ENCODE data around the gene ZBTB25.

The ZBTB25 gene

DNA sequence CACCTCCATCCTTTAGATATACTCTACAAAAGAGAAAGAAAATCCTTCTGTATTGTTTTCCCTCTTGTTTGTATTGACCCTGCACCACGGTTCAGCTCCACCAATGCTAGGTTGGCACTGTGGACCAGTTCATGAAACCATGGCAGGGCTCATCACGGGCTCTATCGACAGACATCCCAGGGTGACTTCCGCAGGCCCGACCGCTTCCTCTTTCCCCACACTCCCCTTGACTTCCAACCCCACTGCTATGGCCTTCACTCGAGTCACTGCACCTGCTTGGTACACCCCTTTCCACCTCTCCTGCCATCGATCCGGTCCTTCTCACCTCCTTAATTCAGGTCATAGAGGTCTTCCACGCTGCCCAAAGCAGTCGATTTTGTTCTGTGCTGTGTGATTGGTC is 59.5 kb downstream of the ZBTB25 start:
- DNase-seq (ENCODE audit: insufficient read length, low spot score) (no peak), FAIRE-seq (no peak)

DNA sequence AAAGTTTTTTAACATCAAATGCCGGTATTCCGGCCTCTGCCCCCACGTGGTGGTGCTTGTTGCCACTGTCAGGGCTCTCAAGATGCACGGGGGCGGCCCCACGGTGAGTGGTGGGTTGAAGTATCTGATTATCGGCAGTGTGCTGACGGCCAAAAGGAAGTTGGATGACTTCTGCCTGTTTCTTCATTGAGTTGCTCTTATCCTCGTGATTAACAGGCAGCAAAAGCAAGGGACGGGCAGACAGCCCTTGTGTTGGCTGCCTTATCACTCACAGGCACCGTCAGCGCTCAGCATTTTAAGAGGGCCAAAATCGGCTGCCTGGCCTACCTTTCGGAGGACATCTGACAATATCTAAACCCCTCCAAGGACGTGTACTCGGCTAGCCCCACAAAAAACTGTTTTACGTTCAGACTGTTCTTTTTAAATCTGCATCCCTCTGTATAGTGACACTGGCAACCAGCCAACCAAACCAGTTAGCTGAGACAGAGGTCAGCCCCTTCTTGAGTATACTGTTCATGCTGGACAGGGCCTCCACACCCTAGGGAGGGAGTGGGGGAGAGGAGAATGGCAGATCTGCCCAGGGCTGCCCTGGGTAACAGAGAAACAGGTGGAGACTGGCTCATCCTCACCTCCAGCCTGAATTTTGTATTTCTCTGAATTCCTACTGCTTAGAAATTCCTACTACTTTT is 61.2 kb downstream of the ZBTB25 start:
- DNase-seq (ENCODE audit: insufficient read length, low spot score) (no peak), FAIRE-seq (no peak)

DNA sequence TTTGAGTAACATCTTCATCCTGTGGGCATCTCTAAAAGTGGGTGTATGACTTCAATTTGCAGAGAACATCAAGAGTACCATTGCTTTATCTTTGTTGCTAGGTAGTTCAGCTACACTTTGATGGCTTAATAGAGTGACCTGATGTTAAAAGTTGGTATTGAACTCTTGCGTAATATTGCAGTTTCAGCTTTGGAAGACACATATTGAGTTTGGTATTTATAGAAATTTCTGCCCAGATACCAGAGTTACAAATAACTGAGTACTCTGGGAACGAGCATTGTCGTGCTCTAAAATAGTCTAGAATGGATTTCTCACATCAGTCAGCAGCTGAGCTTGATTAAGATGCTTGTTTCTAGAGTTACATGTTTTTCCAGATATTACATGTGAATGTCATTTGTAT is 63.1 kb downstream of the ZBTB25 start:
- FAIRE-seq (peak; percentile 72), DNase-seq (ENCODE audit: insufficient read length, low spot score) (no peak)

DNA sequence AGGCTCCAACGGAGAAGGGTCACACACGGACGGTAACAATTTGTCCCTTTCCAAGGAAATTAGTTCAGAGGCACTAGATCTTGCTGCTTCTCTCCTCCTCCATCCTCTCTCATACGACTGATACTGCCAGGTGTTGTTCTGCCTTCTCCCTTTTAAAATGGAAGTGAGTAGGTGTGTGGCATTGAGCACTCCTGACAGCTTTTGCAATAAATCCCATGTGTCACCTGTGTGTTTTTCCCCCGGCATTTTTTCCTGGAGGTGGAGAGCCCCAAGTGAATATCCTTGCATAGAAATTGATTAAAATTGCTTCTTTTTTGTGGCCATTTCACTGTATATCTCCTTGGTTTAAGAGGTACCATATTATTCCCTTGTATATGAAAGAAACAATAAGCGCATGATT is 64.5 kb downstream of the ZBTB25 start:
- FAIRE-seq (no peak), DNase-seq (ENCODE audit: insufficient read length, low spot score) (no peak)

DNA sequence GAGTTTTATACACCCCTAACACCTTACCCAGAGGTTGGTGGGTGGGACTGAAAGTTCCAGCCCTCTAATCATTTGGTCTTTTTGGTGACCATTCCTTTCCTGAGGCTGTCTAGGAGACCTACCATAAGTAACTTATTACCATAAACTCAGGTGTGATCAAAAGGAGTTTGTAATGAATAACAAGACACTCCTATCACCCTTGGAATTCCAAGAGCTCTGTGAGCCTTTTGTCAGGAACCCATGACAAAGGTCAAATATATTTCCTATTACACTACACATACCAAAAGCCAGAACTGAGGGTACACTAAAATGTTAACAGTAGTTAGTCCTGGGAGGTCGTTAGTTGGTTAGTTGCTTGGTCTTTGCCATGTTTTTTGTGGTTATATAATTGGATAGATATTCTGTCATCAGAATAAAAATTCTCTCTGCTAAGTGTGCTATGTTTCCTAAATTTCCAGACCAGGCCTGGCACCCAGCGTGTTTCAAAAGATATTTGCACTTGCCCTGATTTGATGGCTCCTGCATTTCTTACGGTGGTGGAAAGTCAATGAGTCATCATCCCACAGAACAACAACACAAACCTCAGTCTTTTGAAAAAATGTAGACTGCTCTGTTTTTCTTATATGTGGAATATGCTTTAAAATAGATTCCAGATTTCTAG is 65.3 kb downstream of the ZBTB25 start:
- DNase-seq (ENCODE audit: insufficient read length, low spot score) = peak; percentile 97
- peak; percentile 99 for FAIRE-seq

DNA sequence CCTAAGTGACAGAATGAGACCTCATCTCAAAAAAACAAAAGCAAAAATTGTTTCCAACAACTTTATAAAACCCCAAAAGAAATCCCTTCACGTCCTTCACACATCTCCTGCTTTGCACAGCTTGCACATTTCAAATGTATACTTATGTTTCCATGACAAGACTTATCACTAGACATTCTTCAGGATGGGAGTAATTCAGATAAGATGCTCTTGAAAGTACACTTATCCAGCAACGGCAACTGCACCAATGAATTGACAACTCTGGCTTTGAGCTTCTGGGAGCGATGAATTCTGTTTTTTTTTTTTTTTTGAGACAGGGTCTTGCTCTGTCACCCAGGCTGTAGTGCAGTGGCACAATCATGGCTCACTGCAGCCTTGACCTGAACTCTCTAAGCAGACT is 69.1 kb downstream of the ZBTB25 start:
- FAIRE-seq (no peak), DNase-seq (ENCODE audit: insufficient read length, low spot score) (no peak)

DNA sequence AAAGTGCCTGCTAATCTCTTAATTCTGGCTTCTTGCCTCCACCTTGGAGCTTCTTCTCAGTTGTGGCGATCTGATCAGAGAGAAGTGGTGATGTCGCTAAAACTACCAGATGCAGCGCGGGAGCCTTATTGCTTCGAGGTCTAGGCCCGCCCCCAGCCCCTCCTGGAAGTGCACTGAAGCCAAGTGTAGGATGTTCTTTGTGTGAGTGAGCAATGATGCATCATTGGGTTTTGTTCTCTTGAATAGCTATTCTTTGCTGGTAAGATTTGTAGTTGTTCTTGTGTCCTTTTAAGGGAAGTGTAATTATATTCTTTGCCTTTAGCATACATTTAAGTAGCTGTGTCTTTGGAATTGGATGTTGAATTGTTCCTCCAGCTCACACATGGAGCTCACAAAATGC is 79.7 kb downstream of the ZBTB25 start:
- FAIRE-seq = peak; percentile 97
- no peak for DNase-seq (ENCODE audit: insufficient read length, low spot score)

DNA sequence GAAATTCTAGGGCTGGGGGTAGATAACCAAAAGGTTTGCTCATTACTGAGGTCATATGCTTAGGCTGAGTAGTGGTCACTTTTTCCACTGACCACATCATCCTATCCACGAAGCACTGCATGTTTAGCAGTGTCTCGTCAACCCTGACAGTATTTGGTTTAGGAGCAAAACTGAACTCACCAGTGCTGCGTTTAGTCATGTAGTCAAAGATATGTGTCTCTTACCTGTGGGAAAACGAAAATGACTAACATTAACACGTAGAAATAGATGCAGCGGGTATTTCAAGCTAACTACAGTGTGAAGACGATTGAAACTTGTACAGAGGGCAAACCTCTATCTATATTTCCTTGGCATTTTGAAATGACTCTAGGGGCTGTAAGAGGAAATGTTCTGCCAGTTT is 80.9 kb downstream of the ZBTB25 start:
- FAIRE-seq (peak; percentile 98), DNase-seq (ENCODE audit: insufficient read length, low spot score) (no peak)

DNA sequence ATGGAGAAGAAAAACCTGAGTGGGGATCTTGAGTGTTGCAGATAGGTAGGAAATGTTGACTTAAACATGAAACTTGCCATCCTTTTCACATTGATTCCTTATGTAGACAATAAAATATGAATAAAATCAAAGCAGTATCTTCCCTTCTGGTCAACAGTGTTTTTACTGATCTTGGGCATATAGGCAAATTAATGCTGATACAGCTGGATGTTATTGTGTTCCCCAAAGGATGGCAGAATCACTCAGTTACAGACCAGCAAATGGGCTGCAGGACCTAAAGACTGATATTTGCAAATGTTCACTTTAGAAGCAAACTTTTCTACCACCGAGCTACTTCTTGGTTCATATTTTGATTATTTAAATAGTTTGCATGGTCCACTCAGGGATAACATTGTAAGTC is 81.6 kb downstream of the ZBTB25 start:
- no peak for FAIRE-seq

DNA sequence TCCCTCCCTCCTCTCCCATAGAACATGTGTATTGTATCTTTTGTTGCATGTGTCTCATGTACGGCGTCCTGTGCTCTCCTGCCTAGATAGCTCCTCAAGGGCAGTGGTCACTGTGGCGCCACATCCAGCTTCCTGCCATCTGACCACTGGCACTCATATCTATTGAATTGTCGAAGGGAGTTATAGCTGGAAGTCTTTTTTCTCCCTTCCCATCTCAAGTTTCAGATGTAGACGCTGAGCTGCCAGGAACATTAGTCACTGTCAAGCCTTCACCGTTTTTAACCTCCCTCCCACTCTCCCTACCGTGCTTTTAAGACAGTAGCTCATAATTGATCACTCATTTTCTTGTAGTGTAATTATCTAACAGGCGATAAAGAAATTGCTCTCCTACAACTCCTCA is 82.5 kb downstream of the ZBTB25 start:
- peak; percentile 100 for FAIRE-seq
- peak; percentile 100 for DNase-seq (ENCODE audit: insufficient read length, low spot score)

More for the DNA sequence above, 81.6 kb downstream of the ZBTB25 start:
- no peak for DNase-seq (ENCODE audit: insufficient read length, low spot score)

DNA sequence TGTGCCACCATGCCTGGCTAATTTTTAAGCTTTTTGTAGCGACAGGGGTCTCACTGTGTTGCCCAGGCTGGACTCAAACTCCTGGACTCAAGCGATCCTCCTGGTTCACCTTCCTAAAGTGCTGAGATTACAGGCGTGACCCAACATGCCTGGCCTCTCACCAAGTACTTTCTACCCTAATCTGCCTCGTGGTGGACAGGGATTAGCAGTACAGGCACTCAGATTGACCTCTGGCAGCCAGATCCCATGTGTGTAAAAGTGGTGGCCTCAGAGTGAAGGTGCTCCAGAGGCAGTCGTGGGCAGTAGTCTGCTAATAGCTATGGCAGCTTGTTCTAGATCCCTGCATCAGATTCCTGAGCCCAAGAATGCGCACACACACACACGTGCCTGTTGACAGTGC is 84.6 kb downstream of the ZBTB25 start:
- FAIRE-seq (no peak), DNase-seq (ENCODE audit: insufficient read length, low spot score) (no peak)

DNA sequence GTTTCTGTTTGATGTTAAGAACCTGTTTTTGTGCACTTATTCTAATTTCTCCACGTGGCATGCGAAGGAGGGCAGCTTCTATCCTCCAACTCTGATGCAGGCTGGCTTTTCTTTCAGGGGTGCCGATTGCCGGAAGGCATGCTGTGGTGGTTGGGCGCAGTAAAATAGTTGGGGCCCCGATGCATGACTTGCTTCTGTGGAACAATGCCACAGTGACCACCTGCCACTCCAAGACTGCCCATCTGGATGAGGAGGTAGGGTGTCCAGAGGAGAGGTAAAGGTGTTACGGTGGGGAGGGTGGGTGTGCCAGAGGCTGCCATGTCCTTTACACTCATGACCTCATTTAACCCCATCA is 85.9 kb downstream of the ZBTB25 start:
- FAIRE-seq (peak; percentile 92), DNase-seq (ENCODE audit: insufficient read length, low spot score) (no peak)

DNA sequence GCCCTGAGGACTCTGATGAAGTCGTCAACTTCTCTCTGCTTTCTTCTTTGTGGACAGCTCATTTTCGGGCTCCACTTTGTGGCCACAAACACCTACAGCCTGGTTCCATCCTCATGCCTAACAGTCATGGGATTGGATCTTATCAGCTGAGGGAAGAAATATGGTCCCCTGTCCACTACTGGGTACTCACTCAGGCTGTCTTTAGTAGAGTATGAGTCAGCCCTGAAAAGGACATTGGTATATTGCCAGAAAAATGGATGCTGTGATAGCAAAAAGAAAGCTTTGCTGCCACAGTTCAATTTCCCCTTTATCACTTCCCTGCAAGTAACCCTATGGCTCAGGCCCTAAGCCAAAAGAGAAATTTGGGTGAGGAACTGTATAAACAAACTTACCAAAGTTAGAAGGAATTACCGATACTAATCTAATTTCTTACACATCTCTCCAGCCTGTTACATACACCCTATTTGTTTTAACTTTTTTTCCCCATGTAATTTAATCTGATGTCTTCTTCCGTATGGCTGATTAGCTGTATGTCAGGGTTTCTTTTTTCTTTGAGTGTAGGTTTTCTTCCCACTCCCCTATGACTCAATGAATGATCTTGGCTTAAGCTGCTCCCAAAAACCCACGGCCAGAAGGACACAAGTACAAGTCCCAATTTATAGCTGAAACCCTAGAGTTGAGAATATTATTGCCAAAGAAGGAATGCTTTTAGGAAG is 86.4 kb downstream of the ZBTB25 start:
- peak; percentile 94 for FAIRE-seq
- no peak for DNase-seq (ENCODE audit: insufficient read length, low spot score)

DNA sequence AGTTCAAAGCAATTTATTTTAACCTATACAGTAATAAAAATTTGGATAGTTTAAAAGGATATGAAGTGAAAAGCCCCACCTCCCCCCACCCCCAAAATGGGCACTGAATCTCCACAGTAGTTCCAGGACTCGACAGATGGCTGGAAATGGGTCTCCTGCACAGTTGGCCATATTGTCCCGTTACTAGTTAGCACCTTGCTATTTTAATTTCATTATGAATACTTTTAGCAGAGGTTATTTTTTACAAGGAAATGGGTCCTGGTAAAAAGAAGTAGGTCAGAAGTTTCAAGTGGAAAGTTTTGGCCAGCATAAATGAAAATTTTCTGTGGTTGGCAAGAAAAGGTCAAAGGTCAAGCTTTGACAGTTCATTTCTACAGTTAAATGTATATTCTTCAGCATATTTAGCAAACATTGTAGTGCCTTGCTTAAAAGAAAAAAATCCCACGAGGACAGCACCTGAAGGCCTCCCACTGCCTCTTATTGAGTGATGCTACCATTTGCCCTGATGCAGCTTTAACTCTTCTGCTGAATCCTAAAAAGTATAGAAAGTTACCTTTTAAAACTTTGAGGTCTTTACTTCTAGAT is 87.2 kb downstream of the ZBTB25 start:
- FAIRE-seq (peak; percentile 72), DNase-seq (ENCODE audit: insufficient read length, low spot score) (no peak)

DNA sequence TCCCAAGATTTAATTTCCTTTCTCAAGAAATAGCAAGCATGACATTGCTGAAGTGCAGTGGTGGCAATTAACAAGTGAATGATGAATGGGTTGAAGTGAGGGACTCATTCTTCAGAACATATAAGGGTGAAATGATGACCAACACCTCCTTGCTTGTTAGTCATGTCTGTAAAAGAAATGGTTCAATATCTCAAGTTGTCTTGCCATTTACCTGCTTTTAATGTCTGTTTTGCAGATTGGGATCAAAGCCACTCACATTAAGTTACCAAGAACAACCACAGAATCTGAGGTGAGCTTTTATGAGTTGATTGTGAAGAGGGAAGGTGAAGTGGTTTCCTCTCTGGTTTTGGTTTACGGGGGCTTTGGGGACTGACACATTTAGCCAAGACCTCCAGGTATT is 91.4 kb downstream of the ZBTB25 start:
- peak; percentile 94 for FAIRE-seq
- no peak for DNase-seq (ENCODE audit: insufficient read length, low spot score)

DNA sequence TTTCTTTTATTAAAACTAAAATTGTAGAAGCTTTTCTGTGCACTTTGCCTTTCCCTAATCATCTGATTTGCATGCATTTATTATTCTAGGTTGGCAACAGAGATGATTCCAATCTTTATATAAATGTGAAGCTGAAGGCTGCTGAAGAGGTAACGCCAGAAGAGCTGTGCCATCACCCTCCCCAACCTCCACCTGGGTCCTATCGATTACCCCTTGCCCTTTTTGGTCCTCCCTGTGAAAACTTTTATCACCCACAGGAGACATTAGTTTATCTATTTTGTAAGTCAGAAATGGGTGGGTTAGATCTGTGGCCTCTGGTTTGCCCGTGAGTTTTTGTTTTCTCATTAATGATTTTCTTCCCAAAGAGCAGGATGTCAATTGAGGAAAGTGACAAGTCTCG is 92.6 kb downstream of the ZBTB25 start:
- FAIRE-seq = no peak

DNA sequence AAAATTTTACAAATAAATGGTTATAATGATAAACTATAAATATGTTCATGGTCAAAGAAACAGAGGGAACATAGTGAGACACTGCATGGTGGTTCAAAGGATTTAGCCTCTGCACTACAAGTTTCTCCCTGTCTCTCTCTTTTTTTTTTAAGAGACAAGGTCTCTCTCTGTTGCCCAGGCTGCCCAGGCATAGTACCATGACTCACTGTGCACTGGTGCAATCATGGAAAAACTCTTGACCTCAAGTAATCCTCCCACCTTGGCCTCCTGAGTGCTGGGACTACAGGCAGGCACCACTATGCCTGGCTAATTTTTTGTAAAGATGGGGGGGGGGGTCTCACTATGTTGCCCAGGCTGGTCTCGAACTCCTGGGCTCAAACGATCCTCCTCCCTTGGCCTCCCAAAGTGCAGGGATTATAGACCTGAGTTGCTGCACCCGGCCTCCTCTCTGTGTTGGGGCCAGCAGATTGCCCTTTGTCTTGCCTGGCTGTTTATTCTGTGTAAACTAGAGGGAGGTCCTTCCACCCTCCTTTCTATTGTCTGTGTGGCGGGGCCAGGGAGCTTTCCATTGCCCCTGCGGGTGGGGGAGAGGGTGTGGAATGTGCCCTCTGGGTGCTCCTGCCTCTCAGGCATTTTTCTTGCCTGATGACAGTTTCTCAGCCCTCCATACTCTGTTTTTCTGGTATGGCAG is 93.4 kb downstream of the ZBTB25 start:
- peak; percentile 99 for FAIRE-seq

More for the DNA sequence above, 92.6 kb downstream of the ZBTB25 start:
- DNase-seq (ENCODE audit: insufficient read length, low spot score) = no peak

DNA sequence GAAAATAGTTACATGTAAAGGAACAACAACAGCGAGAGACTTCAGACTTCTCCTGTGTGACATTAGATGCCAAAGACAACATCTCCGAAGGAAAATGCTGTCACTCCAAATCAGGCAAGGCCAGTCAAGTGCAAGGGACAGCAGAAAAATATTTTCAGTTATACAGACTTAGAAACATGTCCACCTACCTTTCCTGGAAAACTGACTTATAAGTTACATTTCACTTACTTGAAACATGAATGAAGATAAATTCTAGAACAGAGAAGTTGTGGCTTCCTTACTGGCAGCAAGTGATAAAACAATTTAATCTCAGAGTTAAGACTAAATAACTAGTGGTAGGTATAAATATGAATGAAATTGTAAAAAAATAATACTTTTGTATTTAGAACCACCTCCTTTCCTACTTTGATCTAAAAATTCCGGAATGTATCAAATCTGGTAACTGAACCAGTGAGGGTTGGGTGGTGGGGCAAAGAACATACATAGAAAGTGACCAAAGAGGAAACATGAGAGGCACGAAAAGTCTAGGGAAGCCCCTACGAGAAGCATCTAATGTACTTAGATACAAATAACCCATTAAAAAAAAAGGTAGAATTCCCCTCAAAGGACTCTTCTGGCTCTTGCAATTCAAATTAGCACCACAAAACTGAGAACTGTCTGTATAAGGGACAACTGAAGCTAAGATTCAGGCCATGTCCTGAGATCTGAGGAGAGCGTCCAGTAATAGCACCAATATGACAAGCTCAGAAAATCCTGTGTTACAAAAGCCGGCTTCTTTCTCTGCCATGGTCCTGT is 94.3 kb downstream of the ZBTB25 start:
- peak; percentile 82 for FAIRE-seq
- DNase-seq (ENCODE audit: insufficient read length, low spot score) = no peak

More for the DNA sequence above, 93.4 kb downstream of the ZBTB25 start:
- peak; percentile 96 for DNase-seq (ENCODE audit: insufficient read length, low spot score)

DNA sequence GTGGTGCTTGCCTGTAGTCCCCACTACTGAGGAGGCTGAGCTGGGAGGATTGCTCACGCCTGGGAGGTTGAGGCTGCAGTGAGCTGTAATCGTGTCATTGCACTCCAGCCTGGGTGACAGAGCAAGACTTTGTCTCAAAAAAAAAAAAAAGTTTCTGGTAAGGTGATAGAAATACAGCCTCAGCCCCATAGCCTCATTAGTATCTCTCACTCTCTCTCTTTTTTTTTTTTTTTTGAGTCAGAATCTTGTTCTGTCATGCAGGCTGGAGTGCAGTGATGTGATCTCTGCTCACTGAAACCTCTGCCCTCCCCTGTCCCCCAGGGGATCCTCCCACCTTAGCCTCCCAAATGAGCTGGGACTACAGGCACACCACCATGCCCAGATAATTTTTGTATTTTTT is 96.3 kb downstream of the ZBTB25 start:
- DNase-seq (ENCODE audit: insufficient read length, low spot score) (no peak), FAIRE-seq (no peak)

DNA sequence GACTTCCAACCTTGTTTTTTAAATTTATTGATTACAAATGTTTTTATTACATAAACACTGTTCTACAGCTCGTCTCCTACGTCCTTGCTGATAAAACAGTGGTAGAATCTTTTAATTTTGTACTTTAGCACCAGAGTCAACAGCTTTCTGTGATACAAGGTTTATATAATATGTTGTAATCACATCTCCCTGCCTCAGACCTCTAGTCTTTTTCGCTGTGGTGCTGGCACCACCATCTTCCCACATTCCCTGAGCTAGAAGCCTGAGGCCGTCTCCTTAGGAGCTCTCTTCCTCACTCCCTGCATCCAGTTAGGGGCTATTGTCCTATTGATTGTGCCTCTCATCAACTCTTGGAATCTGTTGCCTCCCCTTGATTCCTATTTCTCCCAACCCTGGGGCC is 98.3 kb downstream of the ZBTB25 start:
- no peak for FAIRE-seq
- no peak for DNase-seq (ENCODE audit: insufficient read length, low spot score)
